Kasumi-1 (cell line): Measurements from ENCODE around the gene CDH4.

Source experiments
- DNase-seq, 2 experiments: peaks; one replicate each; lab custom pipeline; 2025; lab: John Stamatoyannopoulos, UW

Gene CDH4

GRCh38 chr20:61719691-61720347, 467.8 kb downstream of the CDH4 start:
- DNase-seq = no peak

DNA sequence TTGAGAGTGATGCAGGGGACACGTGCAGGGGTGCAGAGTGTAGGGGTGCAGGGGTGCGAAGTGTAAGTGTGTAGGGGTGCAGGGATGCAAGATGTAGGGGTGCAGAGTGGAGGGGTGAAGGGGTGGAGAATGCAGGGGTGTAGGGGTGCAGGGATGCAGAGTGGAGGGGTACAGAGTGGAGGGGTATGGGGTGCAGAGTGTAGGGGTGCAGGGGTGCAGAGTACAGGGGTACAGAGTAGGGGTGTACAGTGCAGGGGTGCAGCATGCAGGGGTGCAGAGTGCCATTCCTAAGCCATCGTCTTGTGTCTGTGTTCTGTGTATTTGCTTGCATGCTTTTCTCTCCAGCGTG, 468.3 kb downstream of the CDH4 start:
- no peak for DNase-seq

DNA sequence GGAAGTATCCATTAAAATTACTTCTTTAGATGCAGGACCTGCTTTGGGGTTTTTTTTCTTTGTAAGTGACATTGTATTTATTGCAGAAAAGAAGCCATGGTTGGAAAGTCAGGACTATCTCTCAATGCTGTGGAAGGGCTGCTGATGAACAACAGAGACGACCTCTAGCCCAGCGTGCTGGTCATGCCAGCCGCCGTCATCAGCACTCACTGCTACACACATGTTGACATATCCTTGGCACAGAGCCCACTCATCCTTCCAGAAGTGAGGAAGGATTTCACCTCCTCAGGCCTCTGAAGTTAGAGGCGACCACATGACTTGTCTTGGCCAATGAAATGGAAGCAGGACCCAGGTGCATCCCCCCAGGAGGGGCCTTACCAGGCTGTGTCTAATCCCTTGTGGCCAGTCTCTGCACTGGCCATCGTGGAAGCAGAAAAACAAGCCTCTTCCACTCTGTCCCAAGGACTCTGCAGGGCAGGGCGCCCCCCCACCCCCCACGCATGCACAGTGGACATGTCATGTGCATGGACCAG, 470.2 kb downstream of the CDH4 start:
- no peak for DNase-seq

- DNase-seq = no peak
These were observed 471.6 kb downstream of the CDH4 start for GRCh38 chr20:61723529-61724257.

DNA sequence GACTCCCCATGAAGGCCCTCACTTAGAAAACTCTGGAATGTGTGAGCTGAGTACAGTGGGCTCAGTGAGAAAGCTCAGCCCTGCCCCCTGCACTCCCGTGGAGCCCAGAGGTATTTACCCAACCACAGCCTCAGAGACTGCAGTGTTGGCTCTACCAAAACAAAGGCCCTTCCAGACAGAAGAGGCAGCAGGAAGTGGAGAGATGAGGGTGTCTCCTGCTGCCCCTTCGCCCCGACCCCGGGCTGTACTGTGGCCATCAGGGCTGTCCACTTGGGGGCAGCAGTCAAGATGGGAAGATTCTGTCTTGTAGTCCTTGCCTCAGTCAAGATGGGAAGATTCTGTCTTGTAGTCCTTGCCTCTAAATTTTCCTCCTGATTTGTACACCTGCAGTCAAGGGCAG, 472.3 kb downstream of the CDH4 start:
- DNase-seq = no peak

GRCh38 chr20:61725145-61725544, 473.1 kb downstream of the CDH4 start:
- no peak for DNase-seq

DNA sequence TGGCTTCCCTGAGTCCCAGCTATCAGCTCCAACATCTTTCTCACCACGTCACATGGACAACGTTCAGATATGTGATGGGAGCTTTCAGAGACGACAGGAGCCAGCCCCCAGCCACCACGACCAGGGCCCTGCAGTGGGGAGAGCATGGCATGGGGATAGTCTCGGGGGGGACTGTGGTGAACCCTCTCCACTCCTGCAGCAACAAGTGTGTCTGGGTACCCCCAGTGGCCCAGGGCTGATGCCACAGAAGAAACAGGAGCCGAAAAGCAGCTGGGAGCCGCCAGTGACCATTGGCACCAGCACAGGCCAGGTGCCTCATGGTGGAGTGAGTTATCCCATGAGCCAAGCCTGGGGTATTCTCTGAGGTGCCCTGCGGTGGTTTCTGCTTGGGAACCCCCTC, 473.9 kb downstream of the CDH4 start:
- no peak for DNase-seq

DNA sequence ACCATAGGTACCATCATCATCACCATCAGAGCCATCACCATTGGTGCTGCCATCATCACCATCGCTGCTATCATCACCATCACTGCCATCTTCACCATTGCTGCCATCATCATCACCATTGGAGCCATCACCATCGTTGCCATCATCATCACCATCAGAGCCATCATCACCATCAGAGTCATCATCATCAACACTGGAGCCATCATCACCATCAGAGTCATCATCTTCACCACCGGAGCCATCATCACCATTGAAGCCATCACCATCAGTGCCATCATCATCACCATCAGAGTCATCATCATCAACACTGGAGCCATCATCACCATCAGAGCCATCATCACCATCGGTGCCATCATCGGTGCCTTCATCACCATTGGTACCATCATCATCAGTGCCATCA, 474.9 kb downstream of the CDH4 start:
- no peak for DNase-seq

DNA sequence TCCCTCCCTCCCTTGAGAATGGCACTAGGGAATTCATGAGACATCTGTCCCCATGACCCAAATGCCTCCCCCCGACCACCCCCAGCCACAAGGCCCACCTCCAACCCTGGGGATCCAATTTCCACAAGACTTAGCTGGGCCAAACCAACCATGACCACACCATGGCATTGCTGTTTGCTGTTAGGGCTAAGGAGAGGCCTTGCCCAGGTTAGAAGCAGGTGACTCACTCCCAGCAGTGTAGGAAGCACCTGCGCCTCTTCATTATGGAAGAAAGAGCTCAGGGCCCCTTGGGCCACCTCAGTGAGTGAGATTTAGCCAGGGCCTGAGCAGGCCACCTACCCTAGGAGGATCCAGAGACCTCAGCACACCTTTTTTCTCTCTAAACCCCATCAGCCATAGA, 475.7 kb downstream of the CDH4 start:
- DNase-seq = no peak

DNA sequence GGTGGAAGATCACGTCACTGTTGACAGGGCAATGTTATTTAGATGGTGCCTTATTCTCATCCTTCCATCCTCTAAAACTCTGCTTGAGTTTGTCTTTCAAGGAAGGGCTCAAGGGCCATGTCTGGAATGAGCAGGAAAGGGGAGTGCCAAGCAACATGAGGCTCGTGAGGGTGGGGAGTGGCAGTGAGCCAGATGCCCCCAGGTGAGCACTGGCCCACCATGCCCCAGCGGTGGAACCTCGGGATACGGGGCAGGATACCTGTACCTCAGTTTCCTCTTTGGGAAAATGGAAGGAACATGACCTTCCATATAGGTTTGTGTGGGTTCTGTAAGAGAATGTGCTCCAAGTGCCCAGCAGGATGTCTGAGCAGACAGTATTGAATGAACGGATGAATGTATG, 476.3 kb downstream of the CDH4 start:
- DNase-seq = no peak

DNA sequence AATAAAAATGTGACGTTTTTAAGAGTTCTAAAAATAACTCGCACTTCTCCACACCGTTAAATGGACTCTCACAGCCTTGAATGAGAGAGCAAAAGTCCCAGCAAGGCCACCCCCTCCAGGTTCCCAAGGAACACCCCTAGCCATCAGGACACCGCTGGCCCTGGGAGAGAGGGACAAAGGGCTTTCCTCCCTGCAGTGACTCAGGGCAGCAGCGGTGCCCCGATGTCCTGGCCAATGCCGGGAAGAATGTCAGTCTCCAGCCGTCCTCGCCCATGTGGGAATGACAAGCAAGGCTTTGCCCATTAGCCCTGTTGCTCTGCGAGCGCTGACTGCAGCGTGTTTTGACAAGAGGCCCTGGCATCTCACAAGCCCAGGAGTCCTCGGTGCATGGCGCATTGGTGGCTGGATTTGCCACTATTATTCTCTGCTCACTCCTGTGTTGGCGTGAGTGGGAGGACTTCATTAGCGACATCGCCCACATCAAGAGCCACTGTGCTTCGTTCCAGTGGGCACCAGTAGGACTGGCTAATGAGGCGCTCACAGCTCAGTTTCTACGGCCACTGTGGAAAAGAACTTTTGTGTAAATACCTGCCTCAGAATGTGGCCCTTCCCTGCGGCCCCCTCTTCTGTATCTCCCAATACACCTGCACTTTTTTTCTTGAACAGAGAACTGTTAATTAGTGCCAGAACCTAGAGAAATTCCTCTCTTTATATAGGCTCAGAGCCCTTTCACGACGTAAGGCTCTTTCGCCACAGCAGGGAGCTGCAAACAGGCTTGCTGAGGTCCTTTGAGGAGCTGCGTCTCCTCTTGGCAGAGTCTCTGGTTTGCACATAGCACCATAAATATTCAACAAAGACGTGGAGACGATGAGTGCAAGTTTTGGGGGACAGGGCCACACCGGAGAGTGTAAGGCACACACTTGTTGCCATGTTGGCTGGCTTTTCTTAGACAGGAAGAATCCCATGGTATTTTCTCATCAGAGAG, 477.0 kb downstream of the CDH4 start:
- DNase-seq = no peak

DNA sequence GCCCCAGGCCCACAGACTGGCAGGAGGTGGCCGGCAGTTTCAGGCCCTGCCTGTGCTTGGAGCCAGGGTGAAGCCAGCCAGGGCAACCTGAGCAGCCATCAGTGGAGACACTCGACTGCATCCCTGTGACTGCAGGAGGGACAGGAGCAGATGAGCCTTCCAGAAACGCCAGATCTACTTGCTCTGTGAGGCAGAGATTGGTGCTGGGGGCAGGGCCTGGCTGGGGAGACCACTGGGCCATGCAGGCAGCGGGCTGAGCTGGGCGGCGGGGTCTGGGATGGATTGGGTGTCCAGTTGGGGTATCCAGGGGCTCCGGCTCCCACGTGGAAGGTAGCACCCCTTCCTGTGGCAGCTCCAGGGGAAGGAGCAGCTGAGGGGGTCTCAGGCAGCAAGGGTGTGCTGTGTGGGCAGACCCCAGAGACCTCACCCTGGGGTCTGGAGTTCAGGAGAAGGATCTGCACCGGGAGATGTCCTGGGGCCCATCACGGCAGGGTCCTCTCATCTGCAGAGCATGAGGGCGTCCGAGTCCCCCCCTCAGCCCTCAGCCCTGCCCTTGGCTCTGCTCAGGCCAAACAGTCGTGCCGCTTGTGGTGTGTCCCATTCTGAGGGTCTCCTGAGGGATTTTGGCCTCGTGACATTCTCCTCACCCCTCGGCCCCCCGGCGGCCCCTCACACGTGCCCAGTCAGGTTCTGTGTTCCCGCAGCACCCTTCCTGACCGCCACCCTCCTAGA, 478.7 kb downstream of the CDH4 start:
- no peak for DNase-seq

GRCh38 chr20:61731363-61732181, 479.5 kb downstream of the CDH4 start:
- no peak for DNase-seq

DNA sequence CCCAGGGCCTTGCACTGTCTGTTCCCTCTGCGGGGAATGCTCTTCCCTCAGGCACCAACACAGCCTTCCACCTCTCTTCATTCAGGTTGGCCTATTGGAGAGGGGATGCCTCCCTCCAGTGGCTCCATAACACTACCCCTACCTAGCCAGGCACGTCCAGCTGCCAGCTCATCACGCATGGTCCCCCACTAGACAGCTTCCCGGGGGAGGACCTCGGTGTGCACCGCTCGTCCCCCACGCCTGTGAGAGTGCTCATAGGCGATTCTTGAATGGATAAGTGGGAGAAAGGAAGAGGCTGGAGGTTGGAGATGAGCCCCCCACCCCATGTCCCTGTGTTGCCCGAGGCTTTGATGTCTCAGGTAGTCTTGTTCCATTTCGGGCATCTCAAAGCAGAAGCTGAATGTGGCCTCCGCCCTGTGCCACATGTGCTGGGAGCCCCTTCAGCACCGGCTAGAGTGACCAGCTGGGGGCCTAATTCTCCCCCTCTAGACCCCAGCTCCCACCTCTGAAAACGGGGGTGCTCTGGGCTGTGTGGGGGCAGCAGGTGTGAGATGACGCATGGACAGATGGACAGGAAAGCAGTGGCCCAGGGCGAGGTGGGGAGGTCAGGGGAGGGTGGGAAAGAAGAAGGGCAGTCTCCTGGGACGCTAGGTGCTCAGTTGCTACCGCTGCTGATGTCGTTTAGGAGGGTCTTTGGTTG, 480.6 kb downstream of the CDH4 start:
- DNase-seq = no peak

DNA sequence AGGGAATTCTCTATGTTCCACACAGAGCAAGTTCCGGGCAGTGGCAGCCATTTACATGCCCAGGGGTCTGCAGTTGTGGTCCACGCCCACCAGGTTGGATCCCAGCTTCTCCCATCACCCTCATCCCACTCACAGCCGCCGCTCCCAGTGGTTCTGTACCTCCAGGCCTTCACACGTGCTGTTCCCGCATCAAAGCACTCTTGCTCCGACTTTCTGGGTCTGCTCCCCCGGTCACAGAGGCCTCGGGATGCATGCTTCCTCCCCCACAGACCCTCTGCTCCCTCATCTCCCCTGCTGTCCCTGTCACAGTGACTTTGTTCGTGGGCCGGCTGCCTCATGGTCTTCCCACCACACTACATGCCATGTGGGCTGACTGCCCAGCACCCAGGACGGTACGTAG, 481.2 kb downstream of the CDH4 start:
- no peak for DNase-seq

DNA sequence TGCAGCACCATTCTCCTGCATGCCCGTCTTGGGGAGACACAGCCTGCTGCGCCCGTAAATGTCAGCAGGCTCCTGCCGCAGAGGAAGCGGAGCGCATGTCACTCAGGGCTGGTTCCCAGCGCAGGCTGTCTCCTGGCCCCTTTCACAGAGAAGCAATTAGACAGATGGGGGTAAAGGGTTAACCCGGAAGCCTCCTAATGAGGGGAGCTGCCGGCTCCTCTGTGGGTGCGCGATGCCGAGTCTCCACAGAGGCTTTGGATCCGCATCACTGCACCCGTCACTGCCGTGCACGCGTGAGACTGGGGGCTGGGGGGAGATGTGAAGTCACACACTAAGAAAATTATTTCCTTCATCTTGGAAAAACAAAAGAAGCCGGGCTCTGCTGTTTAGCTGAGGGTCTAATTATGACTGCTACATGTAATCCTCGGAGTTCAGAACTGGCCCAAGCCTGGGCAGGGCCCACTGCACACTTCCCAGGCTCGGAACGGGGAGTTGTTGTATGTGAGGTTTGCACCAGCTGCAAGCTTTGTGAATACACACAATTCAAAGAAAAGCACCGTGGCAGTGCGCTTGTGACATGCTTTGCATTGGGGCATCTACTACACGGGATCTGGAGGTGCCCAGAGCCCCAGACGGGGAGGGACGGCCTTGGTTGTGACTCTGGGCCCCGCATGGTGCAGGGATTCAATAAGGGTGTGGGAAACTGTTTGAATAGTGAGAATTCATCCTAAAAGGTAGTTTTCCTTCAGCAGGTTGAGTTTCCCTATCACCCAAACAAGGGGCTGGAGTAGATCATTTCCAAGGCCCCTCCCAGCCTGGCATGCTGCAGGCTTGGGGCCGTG, 482.1 kb downstream of the CDH4 start:
- DNase-seq = no peak

- no peak for DNase-seq
These were observed 482.9 kb downstream of the CDH4 start for GRCh38 chr20:61734733-61735502.

- DNase-seq = no peak
These were observed 483.4 kb downstream of the CDH4 start for GRCh38 chr20:61735503-61735785.
